ENCODE data around the gene TEPSIN.

The TEPSIN gene

DNA sequence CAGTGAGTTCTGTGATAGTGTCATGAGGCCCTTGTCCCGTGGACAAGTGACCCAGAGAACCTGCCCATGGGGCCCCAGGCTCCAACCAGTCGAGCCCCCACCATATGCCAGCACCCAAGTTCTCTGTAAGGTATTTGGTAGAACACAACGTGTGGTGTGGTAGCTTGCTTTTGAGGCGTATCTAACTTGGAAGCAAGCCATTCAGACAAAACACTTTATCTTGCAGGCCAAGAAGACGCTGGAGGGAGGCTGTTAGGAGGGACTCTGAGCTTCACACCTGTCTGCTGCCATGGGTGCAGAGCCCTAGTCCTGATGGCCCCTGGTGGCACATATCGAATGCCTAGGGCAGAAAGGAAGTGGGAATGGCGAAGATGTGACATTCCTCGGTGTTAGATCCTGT is 1.9 kb upstream of the TEPSIN start:
- TF ChIP-seq CTCF (IDR thresholded peaks at IDR 0.05; ENCODE audit: insufficient read depth, low read length, poor library complexity, severe bottlenecking): no peak
- no peak for TF ChIP-seq EZH2phosphoT487 (conservative IDR thresholded peaks at IDR 0.05; ENCODE audit: low read length)
- Histone ChIP-seq H4K20me1 (ENCODE audit: low read depth, low read length) (no peaks in the 10 kb centered on the region), H3K4me3 (ENCODE audit: insufficient read depth, low read length, poor library complexity, severe bottlenecking) (peak overlapping the region; percentile 73), H3K27me3 (ENCODE audit: low read length) (no peaks in the 10 kb centered on the region), H3K27ac (ENCODE audit: low read depth, low read length) (no peak overlapping the region), H3K79me2 (ENCODE audit: insufficient read depth, low read length) (peaks cover 32% of the 10 kb centered on the region), H2AFZ (ENCODE audit: low read depth, low read length, severe bottlenecking) (no peak overlapping the region), H3K9ac (ENCODE audit: low read length) (peak overlapping the region; percentile 85; the same call in 1 of the 2 replicates), H3K9me3 (ENCODE audit: insufficient read depth, low read length) (no peaks in the 10 kb centered on the region), H3F3A (ENCODE audit: insufficient read depth) (0 out of 2 replicates have a peak, but pooled peaks cover 7% of the 10 kb centered on the region), H3K4me2 (ENCODE audit: low read depth, low read length, poor library complexity, severe bottlenecking) (peak overlapping the region; percentile 74), H3K36me3 (ENCODE audit: low read length) (no peaks in the 10 kb centered on the region), H3K9me2 (replicated peaks; ENCODE audit: insufficient read depth, low read length) (no peaks in the 10 kb centered on the region)

DNA sequence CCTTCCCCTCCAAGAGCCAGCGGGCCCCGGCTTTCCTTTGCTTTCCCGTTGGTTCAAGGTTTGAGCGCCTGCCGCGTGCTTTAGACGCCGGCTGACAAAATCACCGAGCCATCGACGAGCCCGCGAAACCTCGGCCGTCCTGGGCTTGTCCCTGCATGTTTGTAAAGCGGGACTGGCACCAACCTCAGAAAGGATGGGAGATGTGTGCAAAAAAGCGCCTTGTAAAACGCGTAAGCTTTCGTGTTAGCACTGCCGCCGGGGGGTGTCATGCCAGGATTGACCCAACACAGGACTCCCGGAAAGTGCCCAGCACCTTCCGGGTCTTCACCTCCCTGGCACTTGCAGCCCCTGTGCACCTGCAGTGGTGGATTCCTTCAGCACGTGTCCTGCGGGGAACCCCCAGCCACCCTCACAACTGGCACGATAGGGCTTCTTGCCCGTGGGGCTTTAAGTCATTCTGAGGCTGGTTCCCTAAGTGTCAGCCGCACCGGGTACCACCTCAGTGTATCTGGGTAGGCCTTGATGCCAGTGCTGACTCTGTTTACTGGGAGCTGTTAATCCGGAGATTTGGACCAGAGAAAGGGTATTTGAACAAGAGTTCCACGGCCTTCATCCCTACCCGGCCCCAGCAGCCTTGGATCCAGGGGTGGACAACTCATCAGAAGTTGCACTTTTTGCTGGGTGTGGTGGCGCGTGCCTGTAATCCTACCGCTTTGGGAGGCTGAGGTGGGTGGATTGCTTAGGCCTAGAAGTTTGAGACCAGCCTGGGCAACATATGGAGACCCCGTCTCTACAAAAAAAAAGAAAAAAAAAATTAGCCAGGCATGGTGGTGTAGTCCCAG is 1.1 kb upstream of the TEPSIN start:
- peak overlapping the region; percentile 74 for H3K4me2 ChIP-seq (ENCODE audit: low read depth, low read length, poor library complexity, severe bottlenecking)
- H4K20me1 ChIP-seq (ENCODE audit: low read depth, low read length): no peaks in the 10 kb centered on the region
- H2AFZ ChIP-seq (ENCODE audit: low read depth, low read length, severe bottlenecking): no peak overlapping the region
- H3K9me2 ChIP-seq (replicated peaks; ENCODE audit: insufficient read depth, low read length): no peaks in the 10 kb centered on the region
- no peaks in the 10 kb centered on the region for H3K9me3 ChIP-seq (ENCODE audit: insufficient read depth, low read length)
- H3K4me3 ChIP-seq (ENCODE audit: insufficient read depth, low read length, poor library complexity, severe bottlenecking): peak overlapping the region; percentile 73
- peak overlapping the region; percentile 77 for H3K27ac ChIP-seq (ENCODE audit: low read depth, low read length)
- no peaks in the 10 kb centered on the region for H3K36me3 ChIP-seq (ENCODE audit: low read length)
- peak overlapping the region; percentile 85 for H3K9ac ChIP-seq (ENCODE audit: low read length)
- TF ChIP-seq EZH2phosphoT487 (conservative IDR thresholded peaks at IDR 0.05; ENCODE audit: low read length): no peak
- no peak for TF ChIP-seq CTCF (IDR thresholded peaks at IDR 0.05; ENCODE audit: insufficient read depth, low read length, poor library complexity, severe bottlenecking)
- peaks cover 32% of the 10 kb centered on the region for H3K79me2 ChIP-seq (ENCODE audit: insufficient read depth, low read length)
- H3K27me3 ChIP-seq (ENCODE audit: low read length): no peaks in the 10 kb centered on the region
- 0 out of 2 replicates have a peak, but pooled peaks cover 7% of the 10 kb centered on the region for H3F3A ChIP-seq (ENCODE audit: insufficient read depth)

GRCh38 chr17:81238490-81238814 is 403 bp downstream of the TEPSIN start:
- Histone ChIP-seq H3K36me3 (ENCODE audit: low read length) (no peaks in the 10 kb centered on the region), H3K27me3 (ENCODE audit: low read length) (no peaks in the 10 kb centered on the region), H3K79me2 (ENCODE audit: insufficient read depth, low read length) (peaks cover 32% of the 10 kb centered on the region), H3K9ac (ENCODE audit: low read length) (peak overlapping the region; percentile 84), H3F3A (ENCODE audit: insufficient read depth) (0 out of 2 replicates have a peak, but pooled peaks cover 7% of the 10 kb centered on the region), H4K20me1 (ENCODE audit: low read depth, low read length) (no peaks in the 10 kb centered on the region), H3K9me3 (ENCODE audit: insufficient read depth, low read length) (no peaks in the 10 kb centered on the region), H3K27ac (ENCODE audit: low read depth, low read length) (no peak overlapping the region), H3K9me2 (replicated peaks; ENCODE audit: insufficient read depth, low read length) (no peaks in the 10 kb centered on the region), H2AFZ (ENCODE audit: low read depth, low read length, severe bottlenecking) (peak overlapping the region; percentile 8), H3K4me2 (ENCODE audit: low read depth, low read length, poor library complexity, severe bottlenecking) (peak overlapping the region; percentile 72), H3K4me3 (ENCODE audit: insufficient read depth, low read length, poor library complexity, severe bottlenecking) (peak overlapping the region; percentile 86)
- no peak for TF ChIP-seq CTCF (IDR thresholded peaks at IDR 0.05; ENCODE audit: insufficient read depth, low read length, poor library complexity, severe bottlenecking)
- no peak for TF ChIP-seq EZH2phosphoT487 (conservative IDR thresholded peaks at IDR 0.05; ENCODE audit: low read length)
